ENCODE measurements around the gene RAC3.
A peak's percentile ranks its signal among the peaks of the same experiment; 100 is the strongest.

Gene RAC3

DNA sequence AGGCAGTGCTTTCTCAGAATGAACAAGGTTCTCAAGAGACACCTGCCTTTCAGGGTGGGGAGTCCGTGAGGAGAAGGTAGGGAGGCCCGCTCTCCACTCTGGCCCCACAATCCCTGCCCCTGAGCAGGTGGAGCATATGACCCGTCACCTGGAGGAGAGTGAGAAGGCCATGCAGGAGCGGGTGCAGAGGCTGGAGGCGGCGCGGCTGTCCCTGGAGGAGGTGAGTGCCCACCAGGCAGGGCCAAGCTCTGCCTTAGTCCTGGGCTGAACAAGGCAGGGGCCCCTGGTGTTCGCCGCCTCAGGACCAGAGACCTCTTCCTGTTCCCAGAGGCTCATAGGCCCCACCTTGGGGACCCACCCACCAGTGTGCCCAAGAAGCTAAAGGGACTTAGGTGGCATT is 2.5 kb upstream of the RAC3 start:
- TF ChIP-seq FOXM1 (IDR thresholded peaks at IDR 0.05; ENCODE audit: borderline replicate concordance, low read depth) (no peak), YY1 (IDR thresholded peaks at IDR 0.05; ENCODE audit: low read depth) (no peak)

DNA sequence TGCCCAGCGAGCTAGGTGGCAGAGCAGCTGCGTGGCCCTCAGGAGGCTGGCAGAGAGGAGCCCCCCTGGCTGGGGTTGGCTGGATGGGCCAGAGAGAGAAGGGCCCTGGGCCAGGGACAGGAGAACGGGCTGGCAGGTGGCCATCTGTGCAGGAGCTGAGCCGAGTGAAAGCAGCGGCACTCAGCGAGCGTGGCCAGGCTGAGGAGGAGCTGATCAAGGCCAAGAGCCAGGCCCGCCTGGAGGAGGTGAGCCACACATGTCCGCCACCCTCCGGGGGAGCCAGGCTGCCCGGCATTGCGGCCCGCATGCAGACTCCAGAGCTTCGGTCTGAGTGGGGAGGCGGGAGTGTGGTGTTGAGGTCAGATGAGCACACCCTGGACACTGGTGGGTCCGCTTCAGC is 2.1 kb upstream of the RAC3 start:
- no peak for TF ChIP-seq TAF1 (IDR thresholded peaks at IDR 0.05; ENCODE audit: low read depth)
- no peak for TF ChIP-seq TEAD4 (IDR thresholded peaks at IDR 0.05)
- no peak for TF ChIP-seq EGR1 (IDR thresholded peaks at IDR 0.05)
- TF ChIP-seq, protein P1, sequence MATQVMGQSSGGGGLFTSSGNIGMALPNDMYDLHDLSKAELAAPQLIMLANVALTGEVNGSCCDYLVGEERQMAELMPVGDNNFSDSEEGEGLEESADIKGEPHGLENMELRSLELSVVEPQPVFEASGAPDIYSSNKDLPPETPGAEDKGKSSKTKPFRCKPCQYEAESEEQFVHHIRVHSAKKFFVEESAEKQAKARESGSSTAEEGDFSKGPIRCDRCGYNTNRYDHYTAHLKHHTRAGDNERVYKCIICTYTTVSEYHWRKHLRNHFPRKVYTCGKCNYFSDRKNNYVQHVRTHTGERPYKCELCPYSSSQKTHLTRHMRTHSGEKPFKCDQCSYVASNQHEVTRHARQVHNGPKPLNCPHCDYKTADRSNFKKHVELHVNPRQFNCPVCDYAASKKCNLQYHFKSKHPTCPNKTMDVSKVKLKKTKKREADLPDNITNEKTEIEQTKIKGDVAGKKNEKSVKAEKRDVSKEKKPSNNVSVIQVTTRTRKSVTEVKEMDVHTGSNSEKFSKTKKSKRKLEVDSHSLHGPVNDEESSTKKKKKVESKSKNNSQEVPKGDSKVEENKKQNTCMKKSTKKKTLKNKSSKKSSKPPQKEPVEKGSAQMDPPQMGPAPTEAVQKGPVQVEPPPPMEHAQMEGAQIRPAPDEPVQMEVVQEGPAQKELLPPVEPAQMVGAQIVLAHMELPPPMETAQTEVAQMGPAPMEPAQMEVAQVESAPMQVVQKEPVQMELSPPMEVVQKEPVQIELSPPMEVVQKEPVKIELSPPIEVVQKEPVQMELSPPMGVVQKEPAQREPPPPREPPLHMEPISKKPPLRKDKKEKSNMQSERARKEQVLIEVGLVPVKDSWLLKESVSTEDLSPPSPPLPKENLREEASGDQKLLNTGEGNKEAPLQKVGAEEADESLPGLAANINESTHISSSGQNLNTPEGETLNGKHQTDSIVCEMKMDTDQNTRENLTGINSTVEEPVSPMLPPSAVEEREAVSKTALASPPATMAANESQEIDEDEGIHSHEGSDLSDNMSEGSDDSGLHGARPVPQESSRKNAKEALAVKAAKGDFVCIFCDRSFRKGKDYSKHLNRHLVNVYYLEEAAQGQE (IDR thresholded peaks at IDR 0.05; ENCODE audit: low read depth), result no peak
- TF ChIP-seq, protein P2, sequence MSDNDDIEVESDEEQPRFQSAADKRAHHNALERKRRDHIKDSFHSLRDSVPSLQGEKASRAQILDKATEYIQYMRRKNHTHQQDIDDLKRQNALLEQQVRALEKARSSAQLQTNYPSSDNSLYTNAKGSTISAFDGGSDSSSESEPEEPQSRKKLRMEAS (IDR thresholded peaks at IDR 0.05), result no peak
- no peak for TF ChIP-seq ZBTB7A (IDR thresholded peaks at IDR 0.05; ENCODE audit: low read depth)
- TF ChIP-seq, protein P3, sequence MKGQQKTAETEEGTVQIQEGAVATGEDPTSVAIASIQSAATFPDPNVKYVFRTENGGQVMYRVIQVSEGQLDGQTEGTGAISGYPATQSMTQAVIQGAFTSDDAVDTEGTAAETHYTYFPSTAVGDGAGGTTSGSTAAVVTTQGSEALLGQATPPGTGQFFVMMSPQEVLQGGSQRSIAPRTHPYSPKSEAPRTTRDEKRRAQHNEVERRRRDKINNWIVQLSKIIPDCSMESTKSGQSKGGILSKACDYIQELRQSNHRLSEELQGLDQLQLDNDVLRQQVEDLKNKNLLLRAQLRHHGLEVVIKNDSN (IDR thresholded peaks at IDR 0.05), result no peak
- TF ChIP-seq CREB1 (IDR thresholded peaks at IDR 0.05; ENCODE audit: low read depth), result no peak
- TF ChIP-seq FOXM1 (IDR thresholded peaks at IDR 0.05; ENCODE audit: borderline replicate concordance, low read depth), result no peak
- TF ChIP-seq NFIC (IDR thresholded peaks at IDR 0.05), result no peak
- TF ChIP-seq TCF12 (IDR thresholded peaks at IDR 0.05; ENCODE audit: low read depth), result no peak
- no peak for TF ChIP-seq YY1 (IDR thresholded peaks at IDR 0.05; ENCODE audit: low read depth)
- TF ChIP-seq CEBPB (IDR thresholded peaks at IDR 0.05), result no peak
- TF ChIP-seq RAD21 (IDR thresholded peaks at IDR 0.05; ENCODE audit: low read depth), result no peak
- TF ChIP-seq EP300 (IDR thresholded peaks at IDR 0.05; ENCODE audit: borderline replicate concordance), result no peak

DNA sequence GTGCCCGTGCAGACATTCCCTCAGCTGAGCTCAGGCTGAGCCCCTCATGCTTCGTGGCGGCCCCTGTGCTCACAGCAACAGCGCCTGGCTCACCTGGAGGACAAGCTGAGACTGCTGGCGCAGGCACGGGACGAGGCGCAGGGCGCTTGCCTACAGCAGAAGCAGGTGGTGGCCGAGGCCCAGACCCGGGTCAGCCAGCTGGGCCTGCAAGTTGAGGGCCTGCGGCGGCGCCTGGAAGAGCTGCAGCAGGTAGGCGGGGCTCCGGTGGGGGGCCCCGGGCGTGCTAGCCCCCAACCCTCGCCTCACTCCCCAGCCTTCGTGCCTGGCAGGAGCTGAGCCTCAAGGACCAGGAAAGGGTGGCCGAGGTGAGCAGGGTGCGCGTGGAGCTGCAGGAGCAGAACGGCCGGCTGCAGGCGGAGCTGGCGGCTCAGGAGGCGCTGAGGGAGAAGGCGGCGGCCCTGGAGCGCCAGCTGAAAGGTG is 1.4 kb upstream of the RAC3 start:
- TF ChIP-seq CREB1 (IDR thresholded peaks at IDR 0.05; ENCODE audit: low read depth) (no peak), FOXM1 (IDR thresholded peaks at IDR 0.05; ENCODE audit: borderline replicate concordance, low read depth) (no peak), EP300 (IDR thresholded peaks at IDR 0.05; ENCODE audit: borderline replicate concordance) (no peak), TEAD4 (IDR thresholded peaks at IDR 0.05) (no peak), TCF12 (IDR thresholded peaks at IDR 0.05; ENCODE audit: low read depth) (no peak), EGR1 (IDR thresholded peaks at IDR 0.05) (no peak), CEBPB (IDR thresholded peaks at IDR 0.05) (no peak), ZBTB7A (IDR thresholded peaks at IDR 0.05; ENCODE audit: low read depth) (no peak), RAD21 (IDR thresholded peaks at IDR 0.05; ENCODE audit: low read depth) (no peak), NFIC (IDR thresholded peaks at IDR 0.05) (no peak), YY1 (IDR thresholded peaks at IDR 0.05; ENCODE audit: low read depth) (no peak), TAF1 (IDR thresholded peaks at IDR 0.05; ENCODE audit: low read depth) (no peak)
- TF ChIP-seq, protein P1 (IDR thresholded peaks at IDR 0.05; ENCODE audit: low read depth), result no peak
- TF ChIP-seq, protein P2 (IDR thresholded peaks at IDR 0.05), result no peak
- TF ChIP-seq, protein P3 (IDR thresholded peaks at IDR 0.05), result no peak

DNA sequence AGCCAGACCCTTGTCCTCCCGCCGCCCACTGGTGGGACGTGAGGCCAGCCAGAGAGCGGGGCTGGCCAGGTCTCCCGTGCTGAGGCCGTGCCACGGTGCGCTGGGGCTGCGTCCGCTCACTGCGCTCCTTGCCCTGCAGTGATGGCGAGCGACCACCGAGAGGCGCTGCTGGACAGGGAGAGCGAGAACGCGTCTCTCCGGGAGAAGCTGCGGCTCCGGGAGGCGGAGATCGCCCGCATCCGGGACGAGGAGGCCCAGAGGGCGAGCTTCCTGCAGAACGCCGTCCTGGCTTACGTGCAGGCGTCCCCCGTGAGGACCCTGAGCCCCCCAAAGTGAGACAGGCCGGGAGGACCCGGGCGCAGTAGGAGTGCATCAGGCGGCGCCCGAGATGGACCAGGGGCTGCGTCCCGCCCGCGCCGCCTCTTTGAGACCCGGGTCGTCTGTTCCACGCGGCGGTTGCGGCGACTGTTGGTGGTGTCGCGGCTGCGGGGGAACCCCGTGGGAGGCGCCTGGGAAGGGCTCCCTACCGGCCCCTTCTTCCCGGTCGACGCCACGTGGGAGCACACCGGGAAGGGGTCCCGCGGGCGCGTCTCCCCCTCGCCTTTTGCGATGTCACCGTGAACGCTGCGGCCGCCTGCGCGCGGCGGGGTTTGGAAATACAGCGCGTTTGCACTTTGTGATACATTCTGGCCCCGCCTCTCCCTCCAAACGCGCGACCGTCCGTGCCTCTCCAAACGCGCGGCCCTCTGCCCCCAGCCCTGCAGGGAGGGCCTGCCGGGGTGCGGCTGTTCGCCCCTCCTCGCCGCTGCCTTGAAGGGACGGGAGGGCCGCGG is 792 bp upstream of the RAC3 start:
- TF ChIP-seq EGR1 (IDR thresholded peaks at IDR 0.05) (no peak), TAF1 (IDR thresholded peaks at IDR 0.05; ENCODE audit: low read depth) (0 out of 2 replicates have a peak, but pooled peaks have one; percentile 0), CEBPB (IDR thresholded peaks at IDR 0.05) (no peak), RAD21 (IDR thresholded peaks at IDR 0.05; ENCODE audit: low read depth) (peak; percentile 77)

DNA sequence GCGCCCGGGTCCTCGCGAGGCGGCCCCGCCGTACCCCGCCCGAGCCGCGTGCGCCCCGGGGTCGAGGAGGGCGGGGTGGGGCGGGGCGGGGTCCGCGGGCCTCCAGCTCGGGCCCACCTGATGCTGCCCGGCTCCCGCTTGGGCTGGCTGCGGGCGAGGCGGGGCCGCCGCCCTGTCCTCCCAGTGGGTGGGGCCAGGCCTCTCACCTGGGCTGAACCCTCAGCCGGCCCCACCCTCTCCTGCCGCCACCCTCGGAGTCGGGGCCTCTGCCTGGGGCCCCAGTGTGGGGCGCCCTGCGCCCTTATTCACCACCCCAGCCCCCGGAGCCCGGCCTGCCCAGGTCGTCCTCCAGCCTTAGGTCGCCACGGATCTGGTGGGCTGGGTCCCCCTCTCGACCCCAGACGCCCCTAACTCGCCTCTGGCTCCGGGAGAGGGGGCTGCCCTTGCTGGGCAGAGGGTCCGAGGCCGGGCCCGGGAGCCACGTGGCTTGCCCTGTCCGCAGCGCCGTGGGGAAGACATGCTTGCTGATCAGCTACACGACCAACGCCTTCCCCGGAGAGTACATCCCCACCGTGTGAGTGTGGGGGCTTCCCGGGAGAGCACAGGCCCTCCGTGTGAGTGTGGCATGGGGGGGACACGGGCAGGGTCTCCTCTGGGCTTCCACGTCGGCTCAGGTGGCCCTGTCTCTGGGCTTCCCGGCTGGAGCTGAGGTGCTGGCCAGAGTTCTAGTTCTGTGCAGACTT is 578 bp downstream of the RAC3 start:
- TF ChIP-seq TEAD4 (IDR thresholded peaks at IDR 0.05) (no peak), TCF12 (IDR thresholded peaks at IDR 0.05; ENCODE audit: low read depth) (no peak), FOXM1 (IDR thresholded peaks at IDR 0.05; ENCODE audit: borderline replicate concordance, low read depth) (no peak), EGR1 (IDR thresholded peaks at IDR 0.05) (no peak), ZBTB7A (IDR thresholded peaks at IDR 0.05; ENCODE audit: low read depth) (peak; percentile 59; the same call in 1 of the 2 replicates), CREB1 (IDR thresholded peaks at IDR 0.05; ENCODE audit: low read depth) (no peak)
- TF ChIP-seq, protein P2 (IDR thresholded peaks at IDR 0.05), result no peak
